B cell (primary cell): ENCODE data around the gene CEP68.

Experiments
- CTCF ChIP-seq: fragments of 200-600 bp; IDR thresholded peaks from one replicate; pipeline ENCODE4 v1.8.0; 2022; ENCODE audit warnings: antibody characterized with exemption, mild to moderate bottlenecking
- EZH2 ChIP-seq: IDR thresholded peaks from 2 replicates; pipeline ENCODE4 v1.6.1; 2012; ENCODE audit warnings: borderline replicate concordance, low read depth, mild to moderate bottlenecking, moderate library complexity, low read length; ENCODE audit not compliant: insufficient read depth, poor library complexity, severe bottlenecking

DNA sequence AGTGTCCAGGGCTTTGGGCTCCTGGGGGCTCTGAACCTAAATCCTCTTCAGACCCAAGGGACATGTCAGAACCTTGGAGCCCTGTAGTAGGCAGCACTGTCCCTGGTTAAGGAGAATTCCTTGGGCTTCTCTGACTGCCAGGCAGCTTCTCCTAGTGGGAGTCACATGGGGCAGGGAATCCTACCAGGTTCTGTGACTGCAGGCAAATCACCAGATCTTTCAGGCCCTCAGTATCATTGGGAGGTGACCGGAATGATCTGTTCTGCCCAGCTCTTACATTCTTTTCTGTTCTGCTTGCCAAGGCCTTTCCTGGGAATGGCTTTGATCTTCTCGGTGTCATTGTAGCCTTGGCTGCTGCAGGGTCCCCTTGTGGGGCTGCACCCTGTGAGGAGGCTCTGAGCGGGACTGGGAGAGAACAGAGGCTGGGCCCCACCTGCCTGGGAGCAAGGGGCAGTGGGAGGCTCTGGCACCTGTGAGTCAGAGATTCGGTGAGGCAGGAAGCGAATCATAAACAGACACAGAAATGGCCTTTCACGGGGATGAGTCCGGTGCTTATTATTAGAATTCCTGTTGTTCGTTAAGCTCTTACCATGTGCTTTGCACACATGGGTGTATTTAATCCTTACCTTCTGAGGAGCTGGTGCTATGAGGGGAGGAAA lies 14.1 kb downstream of the CEP68 start:
- TF ChIP-seq CTCF, result no peak
- no peak for TF ChIP-seq EZH2
